GM23338 (cell line): ENCODE measurements around the gene VOPP1.

Experiments used
- CTCF ChIP-seq, 2 experiments: fragments of 200-600 bp in 1 of 2; sonication (generic) in 1 of 2; conservative IDR thresholded peaks; 2 replicates each; pipeline versions ENCODE4 v1.5.1 to v1.6.1; 2016 to 2017; ENCODE audit warnings: antibody characterized with exemption in 2 of 2, low read depth in 2 of 2, mild to moderate bottlenecking in 2 of 2, moderate library complexity in 1 of 2
- NANOG ChIP-seq: IDR thresholded peaks from 2 replicates; pipeline ENCODE4 v1.6.1; 2016; ENCODE audit warnings: antibody characterized with exemption, borderline replicate concordance

GRCh38 chr7:55423277-55423711 is 149.0 kb downstream of the VOPP1 start:
- TF ChIP-seq NANOG = no peak
- TF ChIP-seq CTCF (conservative IDR thresholded peaks at IDR 0.05; ENCODE audit: low read depth in 2 of 2) = peak; percentile 20 to 42; a peak in 2 of 4 replicates
